GM19395 (cell line): ENCODE results near the gene CDK12.

Source experiments
- ATAC-seq: cut with Tn5 transposase; IDR thresholded peaks from one replicate; pipeline ENCODE4 v1.9.1; 2021; ENCODE audit warnings: mild to moderate bottlenecking, moderate library complexity; ENCODE audit not compliant: unreplicated experiment

The CDK12 gene

GRCh38 chr17:39581071-39581758 is 119.9 kb downstream of the CDK12 start:
- no peak for ATAC-seq

DNA sequence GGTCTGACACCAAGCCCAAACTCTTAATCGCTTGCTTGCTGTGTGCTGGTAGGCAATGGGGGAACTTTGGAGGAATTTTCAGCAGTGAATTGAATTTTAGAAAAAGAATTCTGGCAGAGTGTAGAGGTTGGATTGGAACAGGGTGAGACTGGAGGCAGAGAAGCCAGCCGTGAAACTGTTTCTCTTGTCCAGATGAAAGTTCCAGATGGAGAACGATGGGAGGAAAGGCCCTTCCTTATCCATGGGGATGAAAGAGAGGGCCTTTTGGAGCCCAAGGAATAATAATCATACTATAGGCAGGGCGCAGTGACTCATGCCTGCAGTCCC is 120.4 kb downstream of the CDK12 start:
- no peak for ATAC-seq

GRCh38 chr17:39582658-39583057 is 121.4 kb downstream of the CDK12 start:
- no peak for ATAC-seq
